HepG2 (cell line): ENCODE results near the gene UST. TPM values are rescaled to one million over a fixed set of nuclear protein-coding genes. Genes with fewer than 3 reads are reported as not detected.

Experiments used
- AFF4 ChIP-seq: sonication (generic); formaldehyde crosslinking; IDR thresholded peaks from 2 replicates; pipeline ENCODE4 v1.4.0; 2020; ENCODE audit warnings: missing genetic modification reagents
- AKAP8 ChIP-seq: sonication (generic); formaldehyde crosslinking; IDR thresholded peaks from 2 replicates; pipeline ENCODE4 v1.5.1; 2020; ENCODE audit warnings: mild to moderate bottlenecking, missing genetic modification reagents
- ATF2 ChIP-seq: sonication (generic); formaldehyde crosslinking; IDR thresholded peaks from 2 replicates; pipeline ENCODE4 v1.4.0; 2020; ENCODE audit warnings: missing genetic modification reagents
- ELF3 ChIP-seq: IDR thresholded peaks from 2 replicates; pipeline ENCODE4 v1.6.1; 2016; ENCODE audit warnings: missing genetic modification reagents, missing compliant biosample characterization
- FLYWCH1 ChIP-seq: sonication (generic); formaldehyde crosslinking; IDR thresholded peaks from 2 replicates; pipeline ENCODE4 v1.8.1; 2023; ENCODE audit warnings: mild to moderate bottlenecking, missing genetic modification reagents
- FOXA1 ChIP-seq, 2 experiments: fragments of 450-650 bp in 1 of 2; sonication (generic) in 1 of 2; formaldehyde crosslinking in 1 of 2; IDR thresholded peaks; 2 replicates each; pipeline versions ENCODE4 v1.4.0 to v1.6.1; 2016 to 2020; ENCODE audit warnings: missing genetic modification reagents in 1 of 2
- HMG20B ChIP-seq: conservative IDR thresholded peaks from 2 replicates; pipeline ENCODE4 v1.6.1; 2016; ENCODE audit warnings: missing genetic modification reagents, missing compliant biosample characterization
- HOXA5 ChIP-seq: sonication (generic); formaldehyde crosslinking; IDR thresholded peaks from 2 replicates; pipeline ENCODE4 v1.4.0; 2020; ENCODE audit warnings: missing genetic modification reagents
- PAF1 ChIP-seq: IDR thresholded peaks from 2 replicates; pipeline ENCODE4 v1.6.1; 2016; ENCODE audit warnings: missing genetic modification reagents, missing compliant biosample characterization
- PHF8 ChIP-seq: sonication (generic); formaldehyde crosslinking; IDR thresholded peaks from 2 replicates; pipeline ENCODE4 v1.5.0; 2020; ENCODE audit warnings: missing genetic modification reagents
- SIN3A ChIP-seq: IDR thresholded peaks from 2 replicates; pipeline ENCODE4 v1.6.1; 2011; ENCODE audit warnings: low read depth, mild to moderate bottlenecking, control low read depth, low read length, borderline replicate concordance
- SPEN ChIP-seq: sonication (generic); formaldehyde crosslinking; IDR thresholded peaks from 2 replicates; pipeline ENCODE4 v1.5.1; 2020; ENCODE audit warnings: low read depth, mild to moderate bottlenecking, missing genetic modification reagents
- THAP11 ChIP-seq: IDR thresholded peaks from 2 replicates; pipeline ENCODE4 v1.6.1; 2016; ENCODE audit warnings: missing biosample characterization, missing genetic modification reagents
- ZBTB34 ChIP-seq: sonication (generic); formaldehyde crosslinking; IDR thresholded peaks from 2 replicates; pipeline ENCODE4 v1.8.0; 2022; ENCODE audit warnings: mild to moderate bottlenecking, missing genetic modification reagents
- ZNF101 ChIP-seq: sonication (generic); formaldehyde crosslinking; IDR thresholded peaks from 2 replicates; pipeline ENCODE4 v1.4.0; 2020; ENCODE audit warnings: mild to moderate bottlenecking, low read depth, missing genetic modification reagents, borderline replicate concordance
- ZNF615 ChIP-seq: sonication (generic); formaldehyde crosslinking; IDR thresholded peaks from 2 replicates; pipeline ENCODE4 v1.5.0; 2020; ENCODE audit warnings: mild to moderate bottlenecking, missing genetic modification reagents, borderline replicate concordance
- polyA plus RNA-seq, 8 experiments: library from polyadenylated mRNA; depleted of rRNA in 3 of 8; stranded (reverse) in 7 of 8; unstranded in 1 of 8; fragments of >200 nt; fragmentation: Illumina TruSeq in 4 of 8; extraction: Trizol in 4 of 8; gene quantifications; 2 replicates each; pipeline versions ENCODE4 v1.2.1 to v1.2.3, GENCODE V29; 2011 to 2016; ENCODE audit warnings: low read depth in 4 of 8, missing spikeins in 1 of 8, mixed read lengths in 1 of 8; ENCODE audit not compliant: insufficient read depth in 1 of 8
- total RNA-seq, 5 experiments: library from RNA; depleted of rRNA; stranded (reverse); fragments of >200 nt; fragmentation: Illumina TruSeq; extraction: Trizol; gene quantifications; 2 replicates each; pipeline ENCODE4 v1.2.3, GENCODE V29; 2016; ENCODE audit warnings: low read depth in 1 of 5
- TF ChIP-seq, protein P1 (sequence below): sonication (generic); formaldehyde crosslinking; IDR thresholded peaks from 2 replicates; pipeline ENCODE4 v1.9.0; 2021; ENCODE audit warnings: missing genetic modification reagents, borderline replicate concordance
- TF ChIP-seq, protein P2 (sequence below): sonication (generic); formaldehyde crosslinking; IDR thresholded peaks from 2 replicates; pipeline ENCODE4 v1.8.0; 2022; ENCODE audit warnings: low read depth, missing genetic modification reagents
- TF ChIP-seq, protein P3 (sequence below): sonication (generic); formaldehyde crosslinking; IDR thresholded peaks from 2 replicates; pipeline ENCODE4 v1.5.0; 2020; ENCODE audit warnings: mild to moderate bottlenecking, missing genetic modification reagents

The UST gene
- total and polyA plus RNA-seq, 2 of the 13 experiments (the other 11 are each of a cell fraction or from before 2014, with no cell fraction given): 0.27 TPM; not detected in 1

DNA sequence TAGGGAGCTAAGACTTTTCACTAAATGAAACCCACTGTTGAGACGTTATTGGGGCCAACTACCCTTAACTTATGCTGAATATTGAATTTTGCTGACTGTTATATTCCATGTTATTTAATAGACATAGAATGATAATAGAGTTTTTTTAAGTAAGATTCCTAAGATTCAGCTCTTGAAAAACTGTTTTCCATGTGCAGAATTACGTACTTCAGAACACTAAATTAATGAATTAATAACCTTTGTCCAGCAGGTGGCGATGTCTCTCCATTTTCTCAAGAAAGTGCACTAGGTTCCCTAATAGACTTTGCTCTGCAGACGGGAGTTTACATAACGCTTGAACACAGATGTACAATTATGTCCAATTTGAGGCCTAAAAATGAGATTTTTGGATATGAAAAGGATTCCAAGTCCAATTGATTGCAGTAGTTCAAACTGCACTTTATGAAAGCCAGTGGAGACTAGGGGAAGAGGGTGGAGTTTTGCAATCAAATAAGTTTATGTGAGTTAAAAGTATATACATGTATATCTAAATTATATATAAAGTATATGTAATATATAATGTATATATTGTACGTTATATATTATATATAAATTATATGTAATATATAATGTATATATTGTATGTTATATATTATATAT lies 282.1 kb downstream of the UST start (continued):
- TF ChIP-seq AFF4 (CRISPR knock-in tag): no peak
- no peak for TF ChIP-seq ZBTB34 (CRISPR knock-in tag)
- no peak for TF ChIP-seq HOXA5 (CRISPR knock-in tag)
- peak; percentile 67 for TF ChIP-seq ELF3 (CRISPR knock-in tag)
- TF ChIP-seq, protein P1, sequence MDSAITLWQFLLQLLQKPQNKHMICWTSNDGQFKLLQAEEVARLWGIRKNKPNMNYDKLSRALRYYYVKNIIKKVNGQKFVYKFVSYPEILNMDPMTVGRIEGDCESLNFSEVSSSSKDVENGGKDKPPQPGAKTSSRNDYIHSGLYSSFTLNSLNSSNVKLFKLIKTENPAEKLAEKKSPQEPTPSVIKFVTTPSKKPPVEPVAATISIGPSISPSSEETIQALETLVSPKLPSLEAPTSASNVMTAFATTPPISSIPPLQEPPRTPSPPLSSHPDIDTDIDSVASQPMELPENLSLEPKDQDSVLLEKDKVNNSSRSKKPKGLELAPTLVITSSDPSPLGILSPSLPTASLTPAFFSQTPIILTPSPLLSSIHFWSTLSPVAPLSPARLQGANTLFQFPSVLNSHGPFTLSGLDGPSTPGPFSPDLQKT: no peak
- TF ChIP-seq SPEN (CRISPR knock-in tag): no peak
- TF ChIP-seq THAP11 (CRISPR knock-in tag): peak; percentile 32; the same call in 1 of the 2 replicates
- TF ChIP-seq FOXA1 (IDR thresholded peaks at IDR 0.05): no peak
- TF ChIP-seq FOXA1 (CRISPR knock-in tag; IDR thresholded peaks at IDR 0.05): peak; percentile 58
- TF ChIP-seq SIN3A: no peak
- no peak for TF ChIP-seq PAF1 (CRISPR knock-in tag)
- TF ChIP-seq AKAP8 (CRISPR knock-in tag): no peak
- TF ChIP-seq, protein P2, sequence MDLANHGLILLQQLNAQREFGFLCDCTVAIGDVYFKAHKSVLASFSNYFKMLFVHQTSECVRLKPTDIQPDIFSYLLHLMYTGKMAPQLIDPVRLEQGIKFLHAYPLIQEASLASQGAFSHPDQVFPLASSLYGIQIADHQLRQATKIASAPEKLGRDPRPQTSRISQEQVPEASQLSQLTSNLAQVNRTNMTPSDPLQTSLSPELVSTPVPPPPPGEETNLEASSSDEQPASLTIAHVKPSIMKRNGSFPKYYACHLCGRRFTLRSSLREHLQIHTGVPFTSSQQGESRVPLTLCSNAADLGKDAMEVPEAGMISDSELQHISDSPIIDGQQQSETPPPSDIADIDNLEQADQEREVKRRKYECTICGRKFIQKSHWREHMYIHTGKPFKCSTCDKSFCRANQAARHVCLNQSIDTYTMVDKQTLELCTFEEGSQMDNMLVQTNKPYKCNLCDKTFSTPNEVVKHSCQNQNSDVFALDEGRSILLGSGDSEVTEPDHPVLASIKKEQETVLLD (CRISPR knock-in tag): no peak
- TF ChIP-seq ZNF615 (CRISPR knock-in tag): no peak
- no peak for TF ChIP-seq HMG20B
- TF ChIP-seq ZNF101 (CRISPR knock-in tag): no peak
- no peak for TF ChIP-seq PHF8 (CRISPR knock-in tag)
- no peak for TF ChIP-seq FLYWCH1 (CRISPR knock-in tag)
- 0 out of 2 replicates have a peak, but pooled peaks have one; percentile 38 for TF ChIP-seq ATF2 (CRISPR knock-in tag)
- TF ChIP-seq, protein P3, sequence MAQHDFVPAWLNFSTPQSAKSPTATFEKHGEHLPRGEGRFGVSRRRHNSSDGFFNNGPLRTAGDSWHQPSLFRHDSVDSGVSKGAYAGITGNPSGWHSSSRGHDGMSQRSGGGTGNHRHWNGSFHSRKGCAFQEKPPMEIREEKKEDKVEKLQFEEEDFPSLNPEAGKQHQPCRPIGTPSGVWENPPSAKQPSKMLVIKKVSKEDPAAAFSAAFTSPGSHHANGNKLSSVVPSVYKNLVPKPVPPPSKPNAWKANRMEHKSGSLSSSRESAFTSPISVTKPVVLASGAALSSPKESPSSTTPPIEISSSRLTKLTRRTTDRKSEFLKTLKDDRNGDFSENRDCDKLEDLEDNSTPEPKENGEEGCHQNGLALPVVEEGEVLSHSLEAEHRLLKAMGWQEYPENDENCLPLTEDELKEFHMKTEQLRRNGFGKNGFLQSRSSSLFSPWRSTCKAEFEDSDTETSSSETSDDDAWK (CRISPR knock-in tag): no peak
